HG03565 (cell line): Measurements from ENCODE around the gene TERB1.
"Not testable (repeated sequence)": the region's sequence is repeated elsewhere in the genome, so short reads cannot be mapped to it uniquely, and the experiment has no call there.

Experiments
- ATAC-seq: cut with Tn5 transposase; IDR thresholded peaks from one replicate; pipeline ENCODE4 v1.9.1; 2021; ENCODE audit warnings: mild to moderate bottlenecking, moderate library complexity; ENCODE audit not compliant: unreplicated experiment

Gene TERB1

GRCh38 chr16:66824006-66824405, 22.6 kb upstream of the TERB1 start:
- no peak for ATAC-seq

- no peak for ATAC-seq
Measured at GRCh38 chr16:66814734-66815133, 13.3 kb upstream of the TERB1 start.

DNA sequence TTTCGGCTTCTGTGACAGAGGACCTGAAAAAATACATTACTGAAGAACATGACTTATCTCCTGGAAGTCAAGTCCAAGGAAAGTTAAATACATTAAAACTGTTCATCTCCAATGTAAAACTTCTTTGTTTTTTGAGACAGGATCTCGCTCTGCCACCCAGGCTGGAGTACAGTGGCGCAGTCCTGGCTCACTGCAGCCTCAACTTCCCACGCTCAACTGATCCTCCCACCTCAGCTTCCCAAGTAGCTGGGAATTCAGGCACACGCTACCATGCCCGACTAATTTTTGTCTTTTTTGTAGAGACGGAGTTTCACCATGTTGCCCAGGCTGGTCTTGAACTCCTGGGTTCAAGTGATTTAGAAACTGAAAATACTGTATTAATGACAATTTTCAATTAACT, 9.7 kb upstream of the TERB1 start:
- no peak for ATAC-seq

GRCh38 chr16:66810391-66810790, 9.0 kb upstream of the TERB1 start:
- no peak for ATAC-seq

DNA sequence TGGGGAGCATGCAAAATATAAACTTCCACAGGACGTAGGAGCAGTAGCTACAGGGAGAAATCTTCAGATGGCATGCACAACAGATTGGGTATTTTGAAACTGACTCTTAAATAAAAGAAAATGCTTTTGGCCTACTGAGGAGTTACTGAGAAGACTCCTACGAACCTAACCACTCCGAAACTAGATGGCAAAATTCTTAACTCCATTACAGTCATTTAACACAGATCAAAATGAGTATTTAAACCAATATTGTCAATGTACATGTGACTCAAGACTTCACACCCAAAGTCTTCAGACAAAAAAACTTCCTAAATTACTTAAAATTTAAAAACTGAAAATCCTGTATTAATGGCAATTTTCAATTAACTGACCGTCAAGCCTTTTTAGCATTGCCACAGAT, 8.4 kb upstream of the TERB1 start:
- no peak for ATAC-seq

DNA sequence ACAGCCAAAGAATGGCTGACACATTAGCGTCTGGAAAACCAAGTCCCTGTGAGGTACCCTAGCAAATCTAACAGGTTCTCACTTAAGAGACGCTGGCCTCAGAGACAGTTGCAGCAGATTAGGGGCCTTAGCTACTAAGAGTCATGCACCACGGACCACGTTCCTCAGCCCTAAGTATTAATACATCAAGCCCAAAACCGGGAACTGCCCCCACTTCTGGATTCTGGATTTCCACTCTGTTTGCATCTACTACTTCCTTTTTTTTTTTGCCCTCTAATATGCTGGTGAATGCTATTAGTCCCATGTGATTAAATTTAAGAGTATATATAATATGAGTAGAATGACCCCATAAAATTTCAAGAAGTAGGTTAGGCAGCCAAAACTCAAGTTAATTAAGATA, 775 bp upstream of the TERB1 start:
- no peak for ATAC-seq

DNA sequence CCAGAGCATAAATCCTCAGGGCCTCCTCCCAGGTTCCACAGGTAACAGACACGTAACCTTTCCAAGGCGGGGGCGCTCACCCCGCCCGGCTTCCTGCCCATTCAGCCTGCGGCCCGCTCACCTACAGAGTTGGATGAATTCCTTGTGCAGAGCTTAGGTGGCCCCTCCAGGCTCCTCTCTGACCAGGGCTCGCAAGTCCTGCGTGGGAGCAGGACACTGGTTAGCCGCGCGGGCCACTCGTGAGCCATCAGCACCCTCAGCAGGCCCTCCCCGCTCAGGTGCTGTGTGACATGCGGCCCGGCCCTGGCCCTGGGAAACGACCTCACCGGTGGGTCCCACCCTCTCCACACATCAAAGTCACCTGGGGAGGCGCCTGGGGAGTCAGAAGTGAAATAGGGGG, 528 bp downstream of the TERB1 start:
- no peak for ATAC-seq

DNA sequence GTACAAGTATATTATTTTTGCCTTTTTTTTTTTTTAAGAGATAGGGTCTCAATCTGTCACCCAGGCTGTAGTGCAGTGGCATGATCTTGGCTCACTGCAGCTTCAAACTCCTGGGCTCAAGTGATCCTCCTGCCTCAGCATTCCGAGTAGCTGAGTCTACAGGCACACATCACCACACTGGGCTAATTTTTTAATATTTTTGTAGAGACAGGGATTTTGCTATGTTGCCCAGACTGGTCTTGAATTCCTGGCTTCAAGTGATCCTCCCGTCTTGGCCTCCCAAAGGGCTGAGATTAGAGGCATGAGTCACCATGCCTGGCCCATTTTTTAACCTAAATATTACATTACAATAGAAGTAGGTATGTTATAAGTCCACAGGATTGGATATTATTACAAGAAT, 3.2 kb downstream of the TERB1 start:
- no peak for ATAC-seq

DNA sequence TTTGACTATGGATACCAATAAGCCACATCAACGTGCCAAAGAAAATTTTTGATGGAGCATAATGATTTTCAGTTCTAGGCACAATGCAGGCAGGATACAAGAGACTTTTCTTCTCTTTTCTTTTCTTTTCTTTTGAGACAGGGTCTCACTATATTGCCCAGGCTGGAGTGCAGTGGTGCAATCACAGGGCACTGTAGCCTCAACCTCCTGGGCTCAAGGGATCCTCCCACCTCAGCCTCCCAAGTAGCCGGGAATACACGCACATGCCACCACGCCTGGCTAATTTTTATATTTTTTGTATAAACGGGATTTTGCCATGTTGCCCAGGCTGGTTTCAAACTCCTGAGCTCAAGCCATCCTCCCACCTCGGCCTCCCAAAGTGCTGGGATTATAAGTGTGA, 7.4 kb downstream of the TERB1 start:
- not testable (repeated sequence) for ATAC-seq

DNA sequence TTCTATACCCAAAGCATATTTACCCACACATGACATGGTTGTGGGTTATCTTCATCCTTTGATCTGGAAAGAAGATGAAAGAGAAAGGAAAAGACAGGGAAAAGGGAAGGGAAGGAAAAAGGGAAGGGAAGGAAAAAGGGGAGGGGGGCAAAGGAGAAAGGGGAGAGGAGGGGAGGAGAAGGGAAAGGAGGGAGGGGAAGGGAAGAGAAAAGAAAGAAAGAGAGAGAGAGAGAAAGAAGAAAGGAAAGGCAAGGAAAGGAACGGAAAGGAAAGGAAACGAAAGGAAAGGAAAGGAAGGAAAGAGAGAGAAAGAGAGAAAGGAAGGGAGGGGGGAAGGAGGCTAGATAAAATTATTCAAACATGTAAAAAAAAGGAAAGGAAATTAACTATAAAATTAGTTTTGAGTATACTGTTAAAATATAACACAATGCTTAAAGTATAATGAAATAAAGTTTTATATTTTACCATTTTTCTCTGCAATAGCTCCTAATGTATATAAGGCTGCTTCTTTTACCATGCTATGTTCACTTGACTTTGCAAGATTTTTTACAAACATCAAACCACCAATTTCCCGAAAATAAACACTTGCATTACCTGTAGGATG, 11.2 kb downstream of the TERB1 start:
- ATAC-seq, result no peak

DNA sequence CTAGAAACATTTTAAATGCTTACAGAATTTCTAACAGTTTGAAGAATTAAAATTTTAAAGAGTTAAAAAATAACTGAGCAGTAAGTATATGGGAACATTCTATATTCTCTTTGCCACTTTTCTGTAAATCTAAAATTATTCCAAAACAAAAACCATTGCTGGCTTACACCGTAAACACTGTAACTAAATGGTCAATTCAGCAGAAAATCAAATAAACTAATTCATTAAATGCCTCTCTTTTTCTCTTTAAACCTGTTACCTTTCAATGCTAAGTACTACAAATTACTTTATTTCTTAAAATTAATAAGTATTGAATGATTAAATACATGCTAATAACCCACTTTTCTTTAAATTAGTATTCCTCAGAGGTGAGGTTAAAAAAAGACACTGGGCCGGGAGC, 14.0 kb downstream of the TERB1 start:
- ATAC-seq, result no peak

- ATAC-seq, result no peak
Measured at GRCh38 chr16:66786551-66786950, 14.8 kb downstream of the TERB1 start.

DNA sequence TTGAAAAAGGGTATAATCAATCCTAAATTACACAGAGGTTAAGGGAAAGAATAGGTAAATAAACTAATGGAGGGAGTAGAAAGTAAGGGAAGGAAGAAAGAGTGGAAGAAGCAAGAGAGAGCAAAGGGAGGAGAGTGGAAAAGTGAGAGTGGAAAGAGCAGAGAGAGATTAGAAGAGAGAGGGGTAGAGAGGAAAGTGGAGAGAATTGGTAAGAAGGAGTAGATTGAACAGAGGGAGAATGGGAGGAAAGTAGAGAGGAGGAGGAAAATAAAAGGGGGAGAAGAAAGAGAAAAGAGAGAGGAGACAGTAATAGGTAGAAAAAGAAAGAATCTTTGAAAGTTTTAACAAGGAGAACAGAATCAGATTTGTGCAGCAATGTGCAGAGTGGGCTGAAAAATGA, 24.9 kb downstream of the TERB1 start:
- no peak for ATAC-seq

DNA sequence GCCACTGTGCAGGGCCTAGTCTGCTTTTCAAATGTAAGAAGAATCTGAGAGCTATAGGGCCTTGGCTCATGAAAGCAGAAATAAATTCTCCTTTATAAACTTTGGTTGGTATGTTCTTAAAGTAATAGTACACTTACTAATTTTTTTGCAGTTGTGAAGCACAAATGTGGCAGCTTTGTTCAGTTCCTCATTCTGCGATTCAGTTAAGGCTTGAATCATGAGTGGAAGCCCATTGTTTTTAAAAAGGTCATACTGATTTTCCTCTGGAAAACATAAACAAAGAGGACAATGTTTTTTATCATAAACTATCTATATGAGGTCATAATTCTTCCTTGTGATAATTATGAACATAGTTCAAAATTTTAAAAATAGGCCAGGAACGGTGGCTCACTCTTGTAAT, 26.4 kb downstream of the TERB1 start:
- no peak for ATAC-seq

- no peak for ATAC-seq
Measured at GRCh38 chr16:66758086-66758485, 43.3 kb downstream of the TERB1 start.

DNA sequence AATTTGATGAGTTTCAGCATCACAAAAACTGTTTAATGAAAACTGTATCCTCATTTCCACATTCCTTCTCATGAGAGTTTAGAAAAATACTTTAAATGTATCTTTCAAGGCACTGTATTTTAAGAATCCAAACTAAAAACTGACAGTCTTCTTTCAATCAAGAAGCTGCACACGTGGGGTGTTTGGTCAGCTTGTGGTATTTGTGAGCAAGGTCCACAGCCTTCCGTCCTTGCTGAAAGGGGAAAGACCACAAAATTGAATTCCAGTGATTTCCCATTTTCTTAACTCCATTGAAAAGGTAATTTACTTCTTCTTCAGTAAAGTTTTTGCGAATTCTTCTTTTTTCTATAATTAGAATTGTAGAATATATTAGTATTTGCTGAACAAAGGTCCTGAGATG, 46.6 kb downstream of the TERB1 start:
- no peak for ATAC-seq

DNA sequence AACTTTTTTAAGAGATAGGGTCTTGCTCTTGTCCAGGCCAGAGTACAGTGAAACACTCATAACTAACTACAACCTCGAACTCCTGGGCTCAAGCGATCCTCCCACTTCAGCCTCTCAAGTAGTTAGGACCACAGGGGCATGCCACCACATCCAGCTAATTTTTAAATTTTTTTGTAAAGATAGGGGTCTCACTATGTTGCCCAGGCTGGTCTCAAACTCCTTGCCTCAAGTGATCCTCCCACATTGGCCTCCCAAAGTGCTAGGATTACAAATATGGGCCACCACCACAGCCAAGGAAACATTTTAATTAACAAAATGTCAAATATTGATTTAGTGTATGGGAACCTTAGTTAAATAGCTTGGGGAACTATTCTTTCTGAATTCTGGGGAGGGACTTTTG, 47.2 kb downstream of the TERB1 start:
- no peak for ATAC-seq

DNA sequence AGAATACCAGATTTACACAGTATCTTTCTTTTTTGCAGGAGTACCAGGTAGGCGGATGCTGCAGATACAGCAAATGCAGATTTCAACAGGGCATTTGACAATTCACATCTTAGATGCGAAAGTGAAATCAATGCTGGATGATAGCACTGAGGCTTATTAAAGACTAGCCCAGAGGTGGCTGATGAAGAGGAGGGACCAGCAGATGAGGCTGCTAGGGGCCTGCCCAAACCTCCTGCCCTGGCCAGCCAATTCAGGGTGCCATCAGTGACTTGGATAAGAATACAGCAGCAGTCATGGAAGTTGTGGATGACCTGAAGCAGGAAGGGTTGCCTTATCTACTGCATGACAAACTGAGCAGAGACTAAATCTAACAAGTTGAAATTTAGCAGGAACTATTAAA, 48.4 kb downstream of the TERB1 start:
- no peak for ATAC-seq

DNA sequence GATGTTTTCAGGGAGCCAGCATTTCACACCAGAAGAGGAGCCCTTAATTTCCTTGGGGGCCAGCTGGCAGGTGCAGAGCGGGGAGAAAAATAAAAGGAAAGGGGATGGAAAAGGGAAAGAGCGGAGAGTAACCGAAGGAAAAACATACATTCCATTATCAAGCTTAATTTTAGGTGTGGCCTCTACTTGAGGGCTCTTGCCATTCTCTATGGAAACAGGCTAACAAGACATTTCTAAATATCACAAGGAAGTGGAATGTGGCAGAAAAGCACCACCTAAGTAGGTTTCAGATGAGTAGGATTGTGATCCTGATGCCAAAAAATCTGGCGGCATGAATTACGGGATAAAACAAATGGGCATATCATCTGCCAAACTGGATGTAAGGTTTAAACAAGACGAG, 49.0 kb downstream of the TERB1 start:
- no peak for ATAC-seq

DNA sequence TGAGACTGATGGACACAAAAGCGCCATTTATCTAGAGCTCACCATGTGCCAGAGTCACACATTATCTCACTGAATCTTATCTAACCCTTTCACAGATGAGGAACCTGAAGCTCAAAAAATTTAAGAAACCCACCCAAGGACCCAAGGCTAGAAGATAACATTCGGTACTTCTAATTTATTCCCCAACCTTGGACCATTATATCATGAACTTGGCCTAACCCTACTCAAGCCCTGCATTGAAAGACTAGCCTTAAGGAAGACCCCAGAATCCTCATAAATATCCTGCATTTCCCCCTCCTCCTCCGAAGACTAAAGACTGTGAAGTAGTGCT, 49.4 kb downstream of the TERB1 start:
- ATAC-seq, result no peak

DNA sequence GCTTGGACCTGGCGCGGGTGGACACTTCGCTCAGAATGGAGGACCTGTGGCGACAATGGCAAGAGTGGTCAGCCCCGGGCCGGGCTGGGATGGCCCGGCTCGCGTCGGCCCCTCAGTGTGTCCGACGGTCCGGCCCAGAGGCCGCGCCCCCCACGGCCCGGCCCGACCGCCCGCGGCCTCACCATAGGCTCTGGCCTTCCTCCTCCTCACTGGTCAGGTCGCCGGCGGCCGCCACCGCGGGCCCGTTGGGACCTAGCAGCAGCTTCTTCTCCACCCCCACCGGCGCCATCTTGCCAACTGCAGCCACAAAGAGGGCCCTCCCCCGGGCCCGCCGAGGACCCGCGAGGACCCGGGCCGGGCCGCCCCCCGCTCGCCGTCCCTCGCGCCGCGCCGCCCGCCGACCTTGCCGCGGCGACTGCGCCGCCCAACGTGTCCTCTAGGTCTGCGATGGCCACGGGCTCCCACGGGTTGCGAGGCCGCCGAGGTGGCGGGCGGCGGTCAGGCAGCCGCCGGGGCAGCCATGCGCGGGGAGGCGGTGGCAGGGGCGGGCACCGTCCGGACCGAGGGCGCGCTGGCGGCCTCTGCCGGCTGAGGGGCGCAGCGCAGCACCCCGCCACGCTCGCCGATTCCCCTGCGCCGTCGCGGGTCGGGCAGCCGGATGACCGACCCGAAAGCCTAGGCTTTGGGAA, 49.9 kb downstream of the TERB1 start, which contains the start of gene DYNC1LI2:
DYNC1LI2 (minus strand) TSS at position 307 of the 689 bp plus-strand sequence; CDS start at position 289, 18 bp downstream.
- ATAC-seq, result peak; percentile 65

- ATAC-seq, result peak; percentile 4
Measured at GRCh38 chr16:66751053-66751302, 50.4 kb downstream of the TERB1 start.
